HG03520 (cell line): Measurements from ENCODE around the gene TAF11L3.
"Not testable (repeated sequence)": the region's sequence is repeated elsewhere in the genome, so short reads cannot be mapped to it uniquely, and the experiment has no call there.

Source experiments
- ATAC-seq: cut with Tn5 transposase; IDR thresholded peaks from one replicate; pipeline ENCODE4 v1.9.1; 2021; ENCODE audit warnings: mild to moderate bottlenecking, moderate library complexity; ENCODE audit not compliant: unreplicated experiment

TAF11L3 gene

DNA sequence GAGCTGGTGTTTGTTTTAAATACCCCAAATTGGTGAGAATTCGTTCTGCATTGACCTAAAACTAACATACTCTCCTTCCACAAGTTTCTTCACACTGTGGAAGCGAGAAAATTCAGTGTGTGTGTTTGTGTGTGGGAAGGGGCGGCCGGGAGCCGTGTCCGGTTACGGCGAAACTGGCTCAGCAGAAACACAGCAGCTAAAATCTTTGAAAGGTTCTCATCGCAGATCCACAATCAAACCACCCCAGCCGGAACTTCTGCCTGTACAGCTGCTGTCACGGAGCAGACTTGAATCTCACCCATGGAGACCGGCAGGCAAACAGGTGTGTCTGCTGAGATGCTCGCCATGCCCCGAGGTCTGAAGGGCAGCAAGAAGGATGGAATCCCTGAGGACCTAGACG lies at the start of gene TAF11L3:
TAF11L3 (plus strand) TSS at position 301 of the 400 bp plus-strand sequence.
- not testable (repeated sequence) for ATAC-seq

DNA sequence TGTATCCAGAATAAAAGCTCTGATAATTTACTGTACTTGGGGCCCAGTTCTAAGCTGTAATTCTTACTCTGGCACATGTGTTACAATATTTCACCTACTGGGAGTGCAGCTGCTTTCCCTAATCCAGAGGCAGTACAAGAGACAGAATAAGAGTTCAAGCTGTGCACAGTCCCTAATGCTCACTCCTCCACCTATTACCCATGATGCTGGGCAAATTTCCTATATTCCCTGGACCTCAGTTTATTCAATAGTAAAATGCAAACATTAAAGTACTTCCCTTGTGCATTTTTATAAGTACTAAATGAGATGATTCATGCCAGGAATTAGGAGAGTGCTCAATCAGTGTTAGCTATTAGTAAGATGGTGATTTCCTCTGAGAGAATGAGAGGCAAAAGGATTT lies 48.1 kb upstream of the TAF11L3 start:
- no peak for ATAC-seq

DNA sequence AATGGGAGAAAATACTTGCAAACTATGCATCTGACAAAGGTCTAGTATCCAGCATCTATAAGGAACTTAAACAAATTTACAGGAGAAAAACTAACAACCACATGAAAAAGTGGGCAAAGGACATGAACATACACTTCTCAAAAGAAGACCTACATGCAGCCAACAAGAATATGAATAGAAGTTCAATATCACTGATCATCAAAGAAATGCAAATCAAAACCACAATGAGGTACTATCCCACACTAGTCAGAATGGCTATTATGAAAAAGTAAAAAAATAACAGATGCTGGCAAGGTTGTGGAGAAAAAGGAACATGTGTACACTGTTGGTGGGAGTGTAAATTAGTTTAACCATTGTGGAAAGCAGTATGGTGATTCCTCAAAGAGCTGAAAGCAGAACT lies 43.1 kb upstream of the TAF11L3 start:
- not testable (repeated sequence) for ATAC-seq

DNA sequence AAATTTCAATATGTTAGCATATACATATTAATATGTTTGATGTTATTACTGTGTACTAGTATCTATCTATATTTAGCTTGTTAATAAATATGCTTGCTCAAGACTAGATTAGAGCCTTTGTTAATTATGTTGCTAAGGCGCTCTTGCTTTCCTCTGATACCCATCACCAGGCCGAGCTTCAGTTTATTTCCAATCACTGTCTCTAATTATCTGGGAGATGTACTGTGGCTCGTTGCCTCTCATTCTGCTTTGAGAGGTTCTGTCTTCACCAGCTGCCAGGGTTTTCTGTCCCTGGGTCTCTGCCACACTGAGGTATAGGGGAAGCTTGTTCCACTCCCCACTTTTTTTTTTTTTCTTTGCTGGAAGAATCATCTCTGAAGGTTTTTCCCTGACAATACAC lies 41.1 kb upstream of the TAF11L3 start:
- ATAC-seq = no peak

DNA sequence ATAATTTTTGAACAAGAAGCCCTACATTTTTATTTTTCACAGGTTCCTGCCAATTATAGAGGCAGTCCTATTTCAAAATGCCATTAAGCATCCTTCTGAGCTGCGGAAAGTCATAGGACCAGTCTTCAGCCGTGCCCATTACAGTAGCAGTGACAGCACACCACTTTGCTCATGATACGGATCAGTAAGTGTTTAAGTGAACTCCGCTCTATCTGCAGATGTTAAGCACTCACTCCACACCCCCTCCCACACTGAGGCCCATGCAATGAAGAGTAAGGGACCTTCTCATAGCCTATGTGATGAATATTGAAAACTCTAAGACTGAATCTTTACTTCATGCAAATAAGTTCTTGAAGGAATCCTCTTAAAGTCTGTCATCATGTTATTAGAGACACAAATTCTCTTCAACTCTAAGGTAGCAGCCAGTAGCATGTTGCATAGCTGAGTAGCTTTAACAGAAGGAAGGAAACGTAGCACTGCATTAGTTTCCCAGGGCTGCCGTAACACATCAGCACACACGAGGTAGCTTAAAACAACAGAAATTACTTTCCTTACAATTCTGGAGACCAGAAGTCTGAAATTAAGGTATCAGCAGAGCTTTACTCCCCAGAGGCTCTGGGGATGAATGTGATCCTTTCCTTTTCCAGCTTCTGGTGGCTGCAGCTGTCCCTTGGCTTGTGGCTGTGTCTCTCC lies 40.4 kb upstream of the TAF11L3 start:
- ATAC-seq = no peak

DNA sequence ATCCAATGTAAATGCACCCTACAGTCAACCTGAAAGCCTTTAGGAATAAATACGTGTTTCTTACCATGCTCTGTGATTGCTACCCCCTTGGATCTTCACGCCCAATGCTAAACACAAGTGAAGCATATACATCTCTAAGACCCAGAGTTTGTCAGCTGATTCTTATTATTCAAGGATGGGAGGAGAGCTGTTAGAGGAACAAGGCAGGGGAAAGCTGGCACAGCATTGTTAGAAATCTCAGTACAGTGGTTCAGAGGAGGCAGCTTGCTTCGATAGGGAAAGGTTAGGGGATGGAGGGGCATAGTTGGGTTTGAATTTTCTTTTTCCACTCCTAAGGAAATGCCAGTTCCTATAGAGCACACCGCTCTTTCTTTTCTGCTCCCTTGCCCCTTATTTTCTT lies 36.8 kb upstream of the TAF11L3 start:
- no peak for ATAC-seq

DNA sequence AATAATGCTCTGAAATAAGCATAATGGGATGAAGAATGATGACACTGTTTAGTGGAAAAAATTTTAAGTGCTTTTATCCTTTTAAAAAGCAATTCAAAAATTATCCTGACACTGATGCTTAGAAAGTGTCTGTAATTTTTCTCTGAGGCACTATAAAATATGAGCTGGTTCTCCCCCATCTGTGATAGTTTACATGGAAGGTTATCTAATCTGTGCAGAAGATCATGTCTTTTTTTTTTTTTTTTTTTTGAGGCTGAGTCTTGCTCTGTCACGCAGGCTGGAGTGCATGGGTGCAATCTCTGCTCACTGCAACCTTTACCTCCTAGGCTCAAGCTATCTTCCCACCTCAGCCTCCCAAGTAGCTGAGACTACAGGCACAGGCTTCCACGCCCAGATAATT lies 35.4 kb upstream of the TAF11L3 start:
- no peak for ATAC-seq

DNA sequence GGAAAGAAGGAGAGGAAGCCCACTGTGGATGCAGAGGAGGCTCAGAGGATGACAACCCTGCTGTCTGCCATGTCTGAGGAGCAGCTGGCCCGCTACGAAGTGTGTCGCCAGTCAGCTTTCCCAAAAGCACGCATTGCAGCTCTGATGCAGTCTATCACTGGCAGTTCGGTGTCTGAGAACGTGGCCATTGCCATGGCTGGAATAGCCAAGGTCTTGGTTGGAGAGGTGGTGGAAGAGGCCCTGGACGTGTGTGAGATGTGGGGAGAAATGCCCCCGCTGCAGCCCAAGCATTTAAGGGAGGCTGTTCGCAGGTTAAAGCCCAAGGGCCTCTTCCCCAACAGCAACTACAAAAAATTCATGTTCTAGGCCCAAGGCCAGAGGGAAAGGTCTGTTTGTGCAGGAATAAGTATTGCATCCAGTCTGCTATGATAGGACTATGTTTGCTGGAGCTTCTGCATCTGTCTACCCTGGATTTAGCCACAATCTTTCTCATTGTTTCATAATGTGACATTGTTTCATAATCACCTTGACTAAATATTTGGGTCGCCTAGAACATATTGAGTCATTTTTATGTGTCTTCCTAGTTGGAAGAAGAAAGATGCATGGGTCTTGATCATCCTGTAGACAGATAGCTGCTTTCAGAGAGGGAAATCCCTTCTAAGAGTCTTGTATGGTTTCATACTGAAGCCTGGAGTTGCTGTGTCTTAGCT lies 31.5 kb upstream of the TAF11L3 start:
- not testable (repeated sequence) for ATAC-seq

DNA sequence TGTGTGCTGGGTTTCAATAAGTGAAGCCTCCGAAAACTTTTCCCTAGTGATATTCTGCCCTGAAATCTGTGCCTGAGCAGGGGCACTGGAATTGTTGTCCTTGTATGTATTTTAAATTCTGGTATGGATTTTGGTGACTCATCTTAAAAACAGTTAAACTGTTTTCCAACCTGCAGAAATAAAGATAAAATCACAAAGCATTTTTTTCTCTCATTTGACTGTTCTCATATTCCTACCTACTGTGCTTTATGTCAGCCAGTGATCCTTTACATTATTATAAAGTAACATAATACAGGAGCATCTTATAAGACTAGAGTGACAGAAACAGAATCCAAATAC lies 31.0 kb upstream of the TAF11L3 start:
- no peak for ATAC-seq

DNA sequence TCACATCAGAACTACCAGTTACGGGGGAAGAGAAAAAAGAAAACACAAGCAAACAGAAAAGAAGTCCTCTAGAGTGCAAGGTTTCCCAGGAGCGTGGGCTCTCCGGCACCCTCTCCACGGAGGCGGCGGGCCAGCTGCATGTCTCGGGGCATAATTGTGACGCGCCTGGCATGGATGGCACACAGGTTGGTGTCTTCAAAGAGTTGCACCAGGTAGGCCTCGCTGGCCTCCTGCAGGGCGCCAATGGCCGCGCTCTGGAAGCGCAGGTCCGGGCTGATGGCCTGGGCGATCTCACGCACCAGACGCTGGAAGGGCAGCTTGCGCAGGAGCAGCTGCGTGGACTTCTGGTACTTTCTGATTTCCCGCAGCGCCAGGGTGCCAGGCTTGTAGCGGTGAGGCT lies 26.9 kb upstream of the TAF11L3 start:
- not testable (repeated sequence) for ATAC-seq

DNA sequence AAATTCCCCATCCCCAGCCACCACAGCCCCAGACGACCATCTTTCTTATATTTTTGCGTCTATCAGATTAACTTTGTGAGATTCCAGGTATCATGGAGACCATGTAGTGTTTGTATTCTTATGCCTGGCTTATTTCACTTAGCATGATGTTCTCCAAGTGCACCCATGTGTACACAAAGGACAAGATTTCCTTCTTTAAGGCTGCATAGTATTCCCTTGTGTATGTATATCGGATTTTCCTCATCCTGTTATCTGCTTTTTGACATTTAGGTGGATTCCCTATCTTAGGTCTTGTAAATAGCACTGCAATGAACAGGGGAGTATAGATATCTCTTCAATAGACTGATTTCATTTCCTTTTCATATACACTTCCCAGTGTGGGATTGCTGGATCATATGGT lies 25.4 kb upstream of the TAF11L3 start:
- ATAC-seq = no peak

DNA sequence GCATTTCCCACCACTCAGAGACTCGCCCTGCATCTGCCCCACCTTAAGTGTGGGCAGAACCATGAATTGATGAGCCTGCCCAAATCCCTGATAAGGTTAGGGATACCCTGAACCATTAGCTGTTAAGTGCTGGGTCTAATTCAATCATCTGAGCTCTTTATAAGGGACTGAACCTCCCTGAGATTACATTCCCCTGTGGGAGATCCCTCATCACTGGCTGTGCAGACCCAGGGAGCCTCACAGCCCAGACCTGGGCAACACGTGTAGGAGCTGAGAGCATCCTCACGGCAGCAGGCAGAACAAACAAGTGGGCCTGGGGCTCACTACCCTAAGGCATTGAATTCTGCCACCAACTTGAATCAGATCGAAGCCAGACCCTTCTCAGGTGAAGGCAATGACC lies 20.7 kb upstream of the TAF11L3 start:
- ATAC-seq = no peak

DNA sequence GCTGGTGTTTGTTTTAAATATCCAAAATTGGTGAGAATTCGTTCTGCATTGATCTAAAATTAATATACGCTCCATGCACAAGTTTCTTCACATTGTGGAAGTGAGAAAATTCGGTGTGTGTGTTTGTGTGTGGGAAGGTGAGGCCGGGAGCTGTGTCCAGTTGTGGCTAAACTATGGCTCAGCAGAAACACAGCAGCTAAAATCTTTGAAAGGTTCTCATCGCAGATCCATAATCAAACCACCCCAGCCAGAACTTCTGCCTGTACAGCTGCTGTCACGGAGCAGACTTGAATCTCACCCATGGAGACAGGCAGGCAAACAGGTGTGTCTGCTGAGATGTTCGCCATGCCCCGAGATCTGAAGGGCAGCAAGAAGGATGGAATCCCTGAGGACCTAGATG lies 20.2 kb upstream of the TAF11L3 start, which contains the start of gene TAF11L2:
TAF11L2 (plus strand) TSS at position 301 of the 400 bp plus-strand sequence.
- ATAC-seq = not testable (repeated sequence)

DNA sequence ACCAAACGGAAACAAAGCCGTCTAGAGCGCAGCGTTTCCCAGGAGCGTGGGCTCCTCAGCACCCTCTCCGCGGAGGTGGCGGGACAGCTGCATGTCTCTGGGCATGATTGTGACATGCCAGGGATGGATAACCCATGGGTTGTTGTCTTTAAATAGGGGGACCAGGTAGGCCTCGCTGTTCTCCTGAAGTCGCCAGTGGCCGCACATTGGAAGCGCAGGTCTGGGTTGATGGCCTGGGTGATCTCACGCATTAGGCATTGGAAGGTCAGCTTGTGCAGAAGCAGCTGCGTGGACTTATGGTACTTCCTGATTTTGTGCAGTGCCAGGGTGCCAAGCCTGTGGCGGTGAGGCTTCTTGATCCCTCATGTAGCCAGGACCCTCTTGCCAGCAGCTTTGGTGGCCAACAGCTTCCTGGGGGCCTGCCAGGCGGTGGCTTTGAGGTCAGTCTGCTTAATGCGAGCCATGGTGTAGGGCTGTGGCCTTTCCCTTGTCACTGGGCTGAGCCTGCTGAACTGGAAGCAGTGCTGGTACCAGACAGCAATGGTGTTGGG lies 6.3 kb upstream of the TAF11L3 start:
- no peak for ATAC-seq

DNA sequence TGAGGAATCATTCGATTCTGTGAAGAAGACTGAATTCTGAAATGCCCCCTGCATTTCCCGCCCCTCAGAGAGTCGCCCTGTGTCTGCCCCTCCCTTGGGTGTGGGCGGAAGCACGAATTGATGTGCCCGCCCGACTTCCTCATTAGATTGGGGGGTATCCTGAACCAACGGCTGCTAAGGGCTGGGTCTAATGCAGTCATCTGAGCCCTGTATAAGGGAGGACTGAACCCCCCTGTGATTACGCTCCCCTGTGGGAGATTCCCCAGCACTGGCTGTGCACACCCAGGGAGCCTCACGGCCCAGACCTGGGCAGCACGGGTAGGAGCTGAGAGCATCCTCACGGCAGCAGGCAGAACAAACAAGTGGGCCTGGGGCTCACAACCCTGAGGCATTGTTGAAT lies 641 bp upstream of the TAF11L3 start:
- ATAC-seq = not testable (repeated sequence)

DNA sequence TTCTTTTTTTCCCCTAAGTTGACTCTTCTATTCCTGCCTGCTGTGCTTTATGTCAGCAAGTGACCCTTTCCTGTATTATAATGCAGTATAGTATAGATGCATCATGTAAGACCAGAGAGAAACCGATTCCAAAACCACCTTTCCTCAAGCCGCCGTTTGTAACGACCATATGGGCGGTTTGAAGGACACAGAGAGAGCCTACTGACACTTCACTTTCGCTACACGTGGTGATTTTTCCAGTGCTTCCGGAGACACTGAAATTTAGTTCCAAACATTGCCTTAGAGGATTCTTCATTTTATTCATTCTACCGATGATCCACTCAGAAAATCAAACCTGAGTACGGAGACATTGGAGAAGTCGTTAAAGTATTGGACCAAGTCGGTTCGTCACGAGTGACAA lies 1.3 kb downstream of the TAF11L3 start:
- not testable (repeated sequence) for ATAC-seq

DNA sequence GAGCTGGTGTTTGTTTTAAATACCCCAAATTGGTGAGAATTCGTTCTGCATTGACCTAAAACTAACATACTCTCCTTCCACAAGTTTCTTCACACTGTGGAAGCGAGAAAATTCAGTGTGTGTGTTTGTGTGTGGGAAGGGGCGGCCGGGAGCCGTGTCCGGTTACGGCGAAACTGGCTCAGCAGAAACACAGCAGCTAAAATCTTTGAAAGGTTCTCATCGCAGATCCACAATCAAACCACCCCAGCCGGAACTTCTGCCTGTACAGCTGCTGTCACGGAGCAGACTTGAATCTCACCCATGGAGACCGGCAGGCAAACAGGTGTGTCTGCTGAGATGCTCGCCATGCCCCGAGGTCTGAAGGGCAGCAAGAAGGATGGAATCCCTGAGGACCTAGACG lies 3.3 kb downstream of the TAF11L3 start, which contains the start of gene TAF11L4:
TAF11L4 (plus strand) TSS at position 301 of the 400 bp plus-strand sequence.
- ATAC-seq = not testable (repeated sequence)

DNA sequence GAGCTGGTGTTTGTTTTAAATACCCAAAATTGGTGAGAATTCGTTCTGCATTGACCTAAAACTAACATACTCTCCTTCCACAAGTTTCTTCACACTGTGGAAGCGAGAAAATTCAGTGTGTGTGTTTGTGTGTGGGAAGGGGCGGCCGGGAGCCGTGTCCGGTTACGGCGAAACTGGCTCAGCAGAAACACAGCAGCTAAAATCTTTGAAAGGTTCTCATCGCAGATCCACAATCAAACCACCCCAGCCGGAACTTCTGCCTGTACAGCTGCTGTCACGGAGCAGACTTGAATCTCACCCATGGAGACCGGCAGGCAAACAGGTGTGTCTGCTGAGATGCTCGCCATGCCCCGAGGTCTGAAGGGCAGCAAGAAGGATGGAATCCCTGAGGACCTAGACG lies 6.8 kb downstream of the TAF11L3 start, which contains the start of gene TAF11L5:
TAF11L5 (plus strand) TSS at position 301 of the 400 bp plus-strand sequence.
- ATAC-seq = not testable (repeated sequence)

DNA sequence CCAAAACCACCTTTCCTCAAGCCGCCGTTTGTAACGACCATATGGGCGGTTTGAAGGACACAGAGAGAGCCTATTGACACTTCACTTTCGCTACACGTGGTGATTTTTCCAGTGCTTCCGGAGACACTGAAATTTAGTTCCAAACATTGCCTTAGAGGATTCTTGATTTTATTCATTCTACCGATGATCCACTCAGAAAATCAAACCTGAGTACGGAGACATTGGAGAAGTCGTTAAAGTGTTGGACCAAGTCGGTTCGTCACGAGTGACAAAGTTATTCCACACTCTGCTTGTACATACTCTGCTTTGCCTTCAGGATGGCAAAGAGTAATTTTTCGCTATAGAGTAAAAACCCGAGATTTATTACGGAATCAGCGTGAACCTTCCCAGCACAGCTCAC lies 8.3 kb downstream of the TAF11L3 start:
- not testable (repeated sequence) for ATAC-seq

DNA sequence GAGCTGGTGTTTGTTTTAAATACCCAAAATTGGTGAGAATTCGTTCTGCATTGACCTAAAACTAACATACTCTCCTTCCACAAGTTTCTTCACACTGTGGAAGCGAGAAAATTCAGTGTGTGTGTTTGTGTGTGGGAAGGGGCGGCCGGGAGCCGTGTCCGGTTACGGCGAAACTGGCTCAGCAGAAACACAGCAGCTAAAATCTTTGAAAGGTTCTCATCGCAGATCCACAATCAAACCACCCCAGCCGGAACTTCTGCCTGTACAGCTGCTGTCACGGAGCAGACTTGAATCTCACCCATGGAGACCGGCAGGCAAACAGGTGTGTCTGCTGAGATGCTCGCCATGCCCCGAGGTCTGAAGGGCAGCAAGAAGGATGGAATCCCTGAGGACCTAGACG lies 10.2 kb downstream of the TAF11L3 start, which contains the start of gene TAF11L6:
TAF11L6 (plus strand) TSS at position 301 of the 400 bp plus-strand sequence.
- ATAC-seq = not testable (repeated sequence)
